HL-60 (cell line): ENCODE results near the gene RPUSD4.

Experiments
- CTCF ChIP-seq: IDR thresholded peaks from one replicate; pipeline ENCODE4 v1.5.1; 2011; ENCODE audit warnings: low read length, control low read depth, inconsistent platforms; ENCODE audit not compliant: insufficient read depth
- GABPA ChIP-seq: IDR thresholded peaks from 2 replicates; pipeline ENCODE4 v1.6.1; 2012; ENCODE audit warnings: low read depth
- POLR2AphosphoS5 ChIP-seq: IDR thresholded peaks from 2 replicates; pipeline ENCODE4 v1.6.1; 2012; ENCODE audit warnings: low read depth
- REST ChIP-seq: IDR thresholded peaks from 2 replicates; pipeline ENCODE4 v1.6.1; 2012; ENCODE audit warnings: low read depth; ENCODE audit not compliant: insufficient replicate concordance

GRCh38 chr11:126189109-126189929 is 22.1 kb downstream of the RPUSD4 start:
- TF ChIP-seq POLR2AphosphoS5 (no peak), CTCF (no peak), GABPA (no peak), REST (no peak)
